Endothelial cell (in vitro differentiated cells): Measurements from ENCODE around the gene AKAP7. TPM values are rescaled to one million over a fixed set of nuclear protein-coding genes. Genes with fewer than 3 reads are reported as not detected.

Experiments used
- DNase-seq: peaks from one replicate; pipeline ENCODE4 v3.0.0; 2021; ENCODE audit warnings: low spot score
- H3K27ac Mint-ChIP-seq: one replicate; pipeline ENCODE4 v1.8.0; 2021; ENCODE audit warnings: mixed read lengths, inconsistent platforms; ENCODE audit not compliant: unreplicated experiment
- H3K27me3 Mint-ChIP-seq: one replicate; pipeline ENCODE4 v1.8.0; 2021; ENCODE audit warnings: mild to moderate bottlenecking, moderate library complexity, mixed read lengths, inconsistent platforms; ENCODE audit not compliant: unreplicated experiment
- H3K36me3 Mint-ChIP-seq: one replicate; pipeline ENCODE4 v1.8.0; 2021; ENCODE audit warnings: mild to moderate bottlenecking, low read depth, mixed read lengths, inconsistent platforms; ENCODE audit not compliant: unreplicated experiment
- H3K4me1 Mint-ChIP-seq: one replicate; pipeline ENCODE4 v1.8.0; 2021; ENCODE audit warnings: mild to moderate bottlenecking, mixed read lengths, inconsistent platforms; ENCODE audit not compliant: unreplicated experiment
- H3K4me3 Mint-ChIP-seq: one replicate; pipeline ENCODE4 v1.8.0; 2021; ENCODE audit warnings: mild to moderate bottlenecking, mixed read lengths, inconsistent platforms; ENCODE audit not compliant: unreplicated experiment
- H3K9me3 Mint-ChIP-seq: one replicate; pipeline ENCODE4 v1.8.0; 2021; ENCODE audit warnings: mixed read lengths, inconsistent platforms; ENCODE audit not compliant: unreplicated experiment
- total RNA-seq: library from RNA; stranded (reverse); fragmentation: NEBNext Ultra II Directional; extraction: Animal tissue kit (Norgen Biotek cat#: 25700); gene quantifications from one replicate; pipeline ENCODE4 v1.2.1, GENCODE V29; 2021; ENCODE audit not compliant: unreplicated experiment
- TF ChIP-seq, protein P1 (sequence below): fragments of 200-600 bp; sonication (generic); IDR thresholded peaks from one replicate; pipeline ENCODE4 v1.5.0; 2021; ENCODE audit warnings: antibody characterized with exemption; ENCODE audit not compliant: unreplicated experiment

The AKAP7 gene
- total RNA-seq, 1 donor from 2014 or later: 5.2 TPM

DNA sequence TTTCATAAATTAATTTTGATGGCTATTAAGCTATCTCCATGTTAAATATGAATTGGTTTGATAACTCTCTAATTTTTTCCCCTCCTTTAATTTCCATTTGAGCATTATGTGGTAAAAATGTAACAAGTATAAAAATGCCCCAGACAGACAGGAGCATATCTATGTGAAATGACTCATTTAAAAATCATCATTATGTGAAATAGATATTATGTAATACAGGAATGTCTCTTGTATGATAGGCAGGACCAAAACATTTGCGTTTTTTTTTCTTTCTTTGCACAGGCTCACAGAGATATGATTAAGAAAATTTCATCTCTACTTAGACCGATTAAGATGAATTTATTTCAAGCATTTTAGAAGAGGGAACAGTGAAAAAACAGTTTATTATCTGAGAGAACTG, 95.8 kb downstream of the AKAP7 start:
- H3K27me3 Mint-ChIP-seq: no peaks in the 10 kb centered on the region
- H3K27ac Mint-ChIP-seq: no peak overlapping the region
- no peaks in the 10 kb centered on the region for H3K36me3 Mint-ChIP-seq
- no peak overlapping the region for H3K4me3 Mint-ChIP-seq
- no peaks in the 10 kb centered on the region for H3K4me1 Mint-ChIP-seq
- no peak for DNase-seq
- H3K9me3 Mint-ChIP-seq: no peaks in the 10 kb centered on the region
- TF ChIP-seq, protein P1, sequence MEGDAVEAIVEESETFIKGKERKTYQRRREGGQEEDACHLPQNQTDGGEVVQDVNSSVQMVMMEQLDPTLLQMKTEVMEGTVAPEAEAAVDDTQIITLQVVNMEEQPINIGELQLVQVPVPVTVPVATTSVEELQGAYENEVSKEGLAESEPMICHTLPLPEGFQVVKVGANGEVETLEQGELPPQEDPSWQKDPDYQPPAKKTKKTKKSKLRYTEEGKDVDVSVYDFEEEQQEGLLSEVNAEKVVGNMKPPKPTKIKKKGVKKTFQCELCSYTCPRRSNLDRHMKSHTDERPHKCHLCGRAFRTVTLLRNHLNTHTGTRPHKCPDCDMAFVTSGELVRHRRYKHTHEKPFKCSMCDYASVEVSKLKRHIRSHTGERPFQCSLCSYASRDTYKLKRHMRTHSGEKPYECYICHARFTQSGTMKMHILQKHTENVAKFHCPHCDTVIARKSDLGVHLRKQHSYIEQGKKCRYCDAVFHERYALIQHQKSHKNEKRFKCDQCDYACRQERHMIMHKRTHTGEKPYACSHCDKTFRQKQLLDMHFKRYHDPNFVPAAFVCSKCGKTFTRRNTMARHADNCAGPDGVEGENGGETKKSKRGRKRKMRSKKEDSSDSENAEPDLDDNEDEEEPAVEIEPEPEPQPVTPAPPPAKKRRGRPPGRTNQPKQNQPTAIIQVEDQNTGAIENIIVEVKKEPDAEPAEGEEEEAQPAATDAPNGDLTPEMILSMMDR: no peak

DNA sequence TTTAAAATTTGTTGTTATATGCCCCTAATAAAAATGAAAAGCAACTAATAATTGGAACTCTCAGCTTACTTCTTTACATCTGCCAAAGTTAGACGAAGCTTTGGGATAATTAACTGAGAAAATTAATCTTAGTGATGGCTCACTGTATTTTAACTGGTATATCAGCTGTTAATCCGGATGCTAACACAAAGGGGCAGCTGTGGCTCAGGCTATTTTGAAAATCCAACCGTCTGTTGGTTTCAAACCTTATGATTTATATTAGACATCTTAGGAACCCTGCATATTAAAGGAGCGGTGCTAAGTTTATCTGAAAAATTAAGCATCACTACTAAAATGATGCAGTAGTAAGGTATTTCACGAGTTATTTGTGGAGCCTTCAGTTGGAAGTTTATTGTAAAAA, 96.6 kb downstream of the AKAP7 start:
- Mint-ChIP-seq H3K9me3 (no peaks in the 10 kb centered on the region), H3K36me3 (no peaks in the 10 kb centered on the region), H3K27me3 (no peaks in the 10 kb centered on the region), H3K4me1 (no peaks in the 10 kb centered on the region), H3K4me3 (no peak overlapping the region), H3K27ac (no peak overlapping the region)
- no peak for DNase-seq
- TF ChIP-seq, protein P1: no peak

DNA sequence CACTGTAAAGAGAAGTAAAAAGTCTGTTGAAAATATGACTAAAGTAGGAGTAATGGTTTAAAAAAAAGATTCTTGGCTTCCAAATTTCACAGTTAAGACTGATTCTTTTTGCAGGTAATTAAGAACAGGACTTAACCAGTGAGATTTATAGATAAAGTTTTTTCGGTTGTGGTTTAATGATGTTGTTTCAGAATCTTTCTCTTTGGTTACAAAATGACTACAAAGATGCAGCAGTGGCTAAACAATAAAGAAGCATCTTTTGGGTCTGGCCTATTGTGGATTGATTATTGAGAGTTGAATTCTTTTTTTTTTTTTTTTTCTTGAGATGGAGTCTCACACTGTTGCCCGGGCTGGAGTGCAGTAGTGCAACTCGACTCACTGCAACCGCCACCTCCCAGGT, 109.7 kb downstream of the AKAP7 start:
- peaks cover 6% of the 10 kb centered on the region for H3K27me3 Mint-ChIP-seq
- H3K36me3 Mint-ChIP-seq: peaks cover 6% of the 10 kb centered on the region
- H3K4me1 Mint-ChIP-seq: peaks cover under 1% of the 10 kb centered on the region
- H3K4me3 Mint-ChIP-seq: no peak overlapping the region
- H3K27ac Mint-ChIP-seq: no peak overlapping the region
- DNase-seq: no peak
- TF ChIP-seq, protein P1: no peak
- peaks cover 4% of the 10 kb centered on the region for H3K9me3 Mint-ChIP-seq

GRCh38 chr6:131250122-131250521, 114.9 kb downstream of the AKAP7 start:
- peak; percentile 21 for DNase-seq
- Mint-ChIP-seq H3K27ac (no peak overlapping the region), H3K36me3 (no peaks in the 10 kb centered on the region), H3K9me3 (no peaks in the 10 kb centered on the region), H3K4me3 (no peak overlapping the region), H3K4me1 (peaks cover 12% of the 10 kb centered on the region), H3K27me3 (peaks cover 1% of the 10 kb centered on the region)
- TF ChIP-seq, protein P1: no peak

- H3K36me3 Mint-ChIP-seq: no peaks in the 10 kb centered on the region
- peaks cover 1% of the 10 kb centered on the region for H3K27me3 Mint-ChIP-seq
- H3K9me3 Mint-ChIP-seq: no peaks in the 10 kb centered on the region
- H3K4me3 Mint-ChIP-seq: no peak overlapping the region
- peaks cover 18% of the 10 kb centered on the region for H3K4me1 Mint-ChIP-seq
- no peak for DNase-seq
- no peak overlapping the region for H3K27ac Mint-ChIP-seq
- TF ChIP-seq, protein P1: no peak
These were observed 115.7 kb downstream of the AKAP7 start for GRCh38 chr6:131250936-131251335.
